ENCODE data around the gene HEATR5A.

The HEATR5A gene

GRCh38 chr14:31391977-31392503, 28.3 kb downstream of the HEATR5A start:
- no peak for DNase-seq (ENCODE audit: low read depth)
- TF ChIP-seq CTCF (IDR thresholded peaks at IDR 0.05; ENCODE audit: low read depth, low read length, missing control alignments) = no peak

GRCh38 chr14:31391473-31391872, 28.9 kb downstream of the HEATR5A start:
- no peak overlapping the region for H3K4me3 ChIP-seq (ENCODE audit: low read depth, low read length)
- no peak for TF ChIP-seq CTCF (IDR thresholded peaks at IDR 0.05; ENCODE audit: low read depth, low read length, missing control alignments)
- DNase-seq (ENCODE audit: low read depth) = no peak

More at GRCh38 chr14:31391977-31392503, 28.3 kb downstream of the HEATR5A start:
- no peak overlapping the region for H3K4me3 ChIP-seq (ENCODE audit: low read depth, low read length)

GRCh38 chr14:31389946-31390345, 30.4 kb downstream of the HEATR5A start:
- no peak overlapping the region for H3K4me3 ChIP-seq (ENCODE audit: low read depth, low read length)
- DNase-seq (ENCODE audit: low read depth) = no peak
- no peak for TF ChIP-seq CTCF (IDR thresholded peaks at IDR 0.05; ENCODE audit: low read depth, low read length, missing control alignments)

GRCh38 chr14:31388687-31389413, 31.5 kb downstream of the HEATR5A start:
- no peak for DNase-seq (ENCODE audit: low read depth)
- no peak for TF ChIP-seq CTCF (IDR thresholded peaks at IDR 0.05; ENCODE audit: low read depth, low read length, missing control alignments)
- no peak overlapping the region for H3K4me3 ChIP-seq (ENCODE audit: low read depth, low read length)

- DNase-seq (ENCODE audit: low read depth) = no peak
- H3K4me3 ChIP-seq (ENCODE audit: low read depth, low read length) = no peak overlapping the region
- no peak for TF ChIP-seq CTCF (IDR thresholded peaks at IDR 0.05; ENCODE audit: low read depth, low read length, missing control alignments)
Measured at GRCh38 chr14:31387091-31387490, 33.3 kb downstream of the HEATR5A start.

- no peak for DNase-seq (ENCODE audit: low read depth)
- no peak for TF ChIP-seq CTCF (IDR thresholded peaks at IDR 0.05; ENCODE audit: low read depth, low read length, missing control alignments)
- H3K4me3 ChIP-seq (ENCODE audit: low read depth, low read length) = no peak overlapping the region
Measured at GRCh38 chr14:31386271-31386670, 34.1 kb downstream of the HEATR5A start.

GRCh38 chr14:31382221-31382620, 38.1 kb downstream of the HEATR5A start:
- no peak overlapping the region for H3K4me3 ChIP-seq (ENCODE audit: low read depth, low read length)
- DNase-seq (ENCODE audit: low read depth) = no peak
- no peak for TF ChIP-seq CTCF (IDR thresholded peaks at IDR 0.05; ENCODE audit: low read depth, low read length, missing control alignments)
